Measurements from ENCODE around the gene OR1K1.

DNA sequence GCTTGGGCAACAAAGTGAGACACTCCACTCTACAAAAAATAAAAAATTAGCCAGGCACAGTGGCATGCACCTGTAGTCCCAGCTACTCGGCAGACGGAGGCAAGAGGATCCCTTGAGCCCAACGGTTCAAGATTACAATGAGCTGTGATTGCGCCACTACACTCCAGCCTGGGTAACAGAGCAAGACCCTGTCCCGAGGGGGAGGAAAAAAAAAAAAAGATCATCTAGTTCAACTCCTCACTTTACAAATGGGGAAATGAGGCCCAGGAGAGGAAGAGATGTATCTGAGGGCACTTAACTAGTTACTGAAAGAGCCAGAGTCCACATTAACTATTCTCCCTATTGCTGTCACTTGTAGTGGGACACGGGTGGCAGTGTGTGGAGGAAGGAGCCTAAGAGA lies 14.6 kb downstream of the OR1K1 start:
- TF ChIP-seq ZSCAN20 (CRISPR knock-in tag; IDR thresholded peaks at IDR 0.05) = no peak
- TF ChIP-seq, protein P1, sequence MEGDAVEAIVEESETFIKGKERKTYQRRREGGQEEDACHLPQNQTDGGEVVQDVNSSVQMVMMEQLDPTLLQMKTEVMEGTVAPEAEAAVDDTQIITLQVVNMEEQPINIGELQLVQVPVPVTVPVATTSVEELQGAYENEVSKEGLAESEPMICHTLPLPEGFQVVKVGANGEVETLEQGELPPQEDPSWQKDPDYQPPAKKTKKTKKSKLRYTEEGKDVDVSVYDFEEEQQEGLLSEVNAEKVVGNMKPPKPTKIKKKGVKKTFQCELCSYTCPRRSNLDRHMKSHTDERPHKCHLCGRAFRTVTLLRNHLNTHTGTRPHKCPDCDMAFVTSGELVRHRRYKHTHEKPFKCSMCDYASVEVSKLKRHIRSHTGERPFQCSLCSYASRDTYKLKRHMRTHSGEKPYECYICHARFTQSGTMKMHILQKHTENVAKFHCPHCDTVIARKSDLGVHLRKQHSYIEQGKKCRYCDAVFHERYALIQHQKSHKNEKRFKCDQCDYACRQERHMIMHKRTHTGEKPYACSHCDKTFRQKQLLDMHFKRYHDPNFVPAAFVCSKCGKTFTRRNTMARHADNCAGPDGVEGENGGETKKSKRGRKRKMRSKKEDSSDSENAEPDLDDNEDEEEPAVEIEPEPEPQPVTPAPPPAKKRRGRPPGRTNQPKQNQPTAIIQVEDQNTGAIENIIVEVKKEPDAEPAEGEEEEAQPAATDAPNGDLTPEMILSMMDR (IDR thresholded peaks at IDR 0.05) = no peak
- no peak for TF ChIP-seq HOXA7 (CRISPR knock-in tag; IDR thresholded peaks at IDR 0.05)
- no peak for TF ChIP-seq PHF8 (IDR thresholded peaks at IDR 0.05; ENCODE audit: borderline replicate concordance, low read depth)

Data from A549 (cell line).